MM.1S (cell line): ENCODE results near the gene GRIK4.

Experiments used
- DNase-seq: peaks from one replicate; pipeline ENCODE4 v3.0.0-alpha.2; 2015
- H2AFZ ChIP-seq: fragments of 300-600 bp; sonication (generic); 2 replicates; pipeline ENCODE4 v1.6.0; 2016; ENCODE audit warnings: antibody characterized with exemption, low read length
- H3F3A ChIP-seq: fragments of 300-600 bp; sonication (generic); 2 replicates; pipeline ENCODE4 v1.6.1; 2016; ENCODE audit warnings: mild to moderate bottlenecking, antibody characterized with exemption, low read length, moderate library complexity, mixed read lengths; ENCODE audit not compliant: insufficient read depth
- H3K27ac ChIP-seq: fragments of 300-600 bp; sonication (generic); 2 replicates; pipeline ENCODE4 v1.5.1; 2016; ENCODE audit warnings: mild to moderate bottlenecking, low read length
- H3K27me3 ChIP-seq: fragments of 300-600 bp; sonication (generic); replicated peaks from 2 replicates; pipeline ENCODE4 v1.6.0; 2016; ENCODE audit warnings: low read length; ENCODE audit not compliant: insufficient read depth
- H3K36me3 ChIP-seq: fragments of 300-600 bp; sonication (generic); replicated peaks from 2 replicates; pipeline ENCODE4 v1.6.1; 2016; ENCODE audit warnings: mild to moderate bottlenecking, low read length, mixed read lengths; ENCODE audit not compliant: insufficient read depth
- H3K4me1 ChIP-seq: fragments of 300-600 bp; sonication (generic); 2 replicates; pipeline ENCODE4 v1.6.1; 2016; ENCODE audit warnings: low read length, mixed read lengths
- H3K4me2 ChIP-seq: fragments of 300-600 bp; sonication (generic); 2 replicates; pipeline ENCODE4 v1.6.0; 2016; ENCODE audit warnings: low read depth, low read length
- H3K4me3 ChIP-seq: fragments of 300-600 bp; sonication (generic); 2 replicates; pipeline ENCODE4 v1.5.1; 2016; ENCODE audit warnings: low read length, mixed read lengths
- H3K79me2 ChIP-seq: fragments of 300-600 bp; sonication (generic); 2 replicates; pipeline ENCODE4 v1.6.1; 2016; ENCODE audit warnings: mixed run types, low read length, mixed read lengths
- H3K9ac ChIP-seq: fragments of 300-600 bp; sonication (generic); 2 replicates; pipeline ENCODE4 v1.6.1; 2016; ENCODE audit warnings: low read length, mixed read lengths
- H3K9me2 ChIP-seq: fragments of 300-600 bp; sonication (generic); replicated peaks from 2 replicates; pipeline ENCODE4 v1.6.1; 2016; ENCODE audit warnings: mild to moderate bottlenecking, low read length, mixed read lengths; ENCODE audit not compliant: insufficient read depth
- H3K9me3 ChIP-seq: fragments of 300-600 bp; sonication (generic); replicated peaks from 2 replicates; pipeline ENCODE4 v1.6.1; 2016; ENCODE audit warnings: mild to moderate bottlenecking, low read length, mixed read lengths; ENCODE audit not compliant: insufficient read depth
- H4K20me1 ChIP-seq: fragments of 300-600 bp; sonication (generic); 2 replicates; pipeline ENCODE4 v1.6.1; 2016; ENCODE audit warnings: mild to moderate bottlenecking, low read length, moderate library complexity, mixed read lengths; ENCODE audit not compliant: insufficient read depth
- EZH2 ChIP-seq: fragments of 300-600 bp; sonication (generic); optimal IDR thresholded peaks from 2 replicates; pipeline ENCODE3; 2017; ENCODE audit warnings: low read depth, mild to moderate bottlenecking, antibody characterized with exemption, low read length, mixed read lengths
- EZH2phosphoT487 ChIP-seq: fragments of 300-600 bp; sonication (generic); IDR thresholded peaks from 2 replicates; pipeline ENCODE4 v1.6.1; 2018; ENCODE audit warnings: antibody characterized with exemption, low read length
- TF ChIP-seq, protein P1 (sequence below): fragments of 300-600 bp; sonication (generic); IDR thresholded peaks from 2 replicates; pipeline ENCODE4 v1.5.1; 2016; ENCODE audit warnings: antibody characterized with exemption, low read length, mixed read lengths

Gene GRIK4

DNA sequence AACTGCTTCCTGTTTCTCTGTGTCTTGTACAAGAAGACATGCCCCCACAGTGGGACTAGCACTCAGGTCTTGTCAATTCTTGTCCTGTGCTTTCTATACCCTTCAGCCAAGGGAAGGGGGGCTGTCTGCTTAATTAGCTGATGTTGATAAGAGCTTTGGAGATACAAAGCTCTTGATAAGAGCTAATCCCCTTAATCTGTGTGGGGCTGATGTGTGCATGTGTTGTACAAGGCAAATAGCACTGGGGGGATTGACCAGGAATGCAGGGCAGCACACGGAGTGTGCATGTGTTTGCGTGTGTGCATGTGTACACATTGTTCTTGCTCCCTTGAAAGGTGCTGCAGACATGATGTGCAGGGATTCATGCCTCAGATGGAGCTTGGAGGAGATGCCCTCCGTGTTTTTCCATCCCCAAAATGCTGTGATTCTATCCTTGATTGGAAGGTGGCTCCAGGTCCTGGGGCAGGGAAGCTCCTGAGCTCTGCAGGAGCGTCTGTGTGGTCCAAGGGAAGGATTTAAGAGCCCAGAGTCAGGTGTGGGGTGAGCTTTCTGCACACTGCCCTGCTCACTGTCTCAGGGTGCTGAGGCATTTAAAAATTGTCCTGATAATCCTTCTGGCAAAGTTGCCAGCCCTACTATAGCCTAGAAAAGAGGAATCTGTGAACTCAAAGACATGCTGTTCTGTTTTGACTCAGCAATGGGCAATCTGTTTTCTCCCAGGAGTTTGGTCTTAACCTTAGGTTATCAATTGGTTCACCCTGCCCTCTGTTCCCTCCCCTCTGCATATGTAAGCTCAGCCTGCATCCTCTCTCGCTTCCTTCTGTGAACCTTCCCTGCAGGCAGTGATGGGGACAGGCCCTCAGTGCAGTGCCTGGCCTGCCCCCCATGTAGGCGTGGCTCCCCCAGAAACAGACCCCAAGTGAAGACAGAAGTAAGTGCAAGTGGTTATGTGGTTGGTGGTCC is 102.0 kb downstream of the GRIK4 start:
- Histone ChIP-seq H3K9ac (no peak overlapping the region), H3K4me3 (no peak overlapping the region; the same call in 1 of the 2 replicates), H3K36me3 (no peaks in the 10 kb centered on the region), H3K9me3 (no peaks in the 10 kb centered on the region), H3K4me2 (peak overlapping the region; percentile 55; the same call in 1 of the 2 replicates), H3K9me2 (no peaks in the 10 kb centered on the region), H3K27me3 (no peaks in the 10 kb centered on the region), H3F3A (no peaks in the 10 kb centered on the region; the same call in 1 of the 2 replicates), H2AFZ (peak overlapping the region; percentile 76), H3K79me2 (no peaks in the 10 kb centered on the region), H3K27ac (peak overlapping the region; percentile 22; the same call in 1 of the 2 replicates), H3K4me1 (peaks cover 14% of the 10 kb centered on the region), H4K20me1 (no peaks in the 10 kb centered on the region)
- TF ChIP-seq, protein P1, sequence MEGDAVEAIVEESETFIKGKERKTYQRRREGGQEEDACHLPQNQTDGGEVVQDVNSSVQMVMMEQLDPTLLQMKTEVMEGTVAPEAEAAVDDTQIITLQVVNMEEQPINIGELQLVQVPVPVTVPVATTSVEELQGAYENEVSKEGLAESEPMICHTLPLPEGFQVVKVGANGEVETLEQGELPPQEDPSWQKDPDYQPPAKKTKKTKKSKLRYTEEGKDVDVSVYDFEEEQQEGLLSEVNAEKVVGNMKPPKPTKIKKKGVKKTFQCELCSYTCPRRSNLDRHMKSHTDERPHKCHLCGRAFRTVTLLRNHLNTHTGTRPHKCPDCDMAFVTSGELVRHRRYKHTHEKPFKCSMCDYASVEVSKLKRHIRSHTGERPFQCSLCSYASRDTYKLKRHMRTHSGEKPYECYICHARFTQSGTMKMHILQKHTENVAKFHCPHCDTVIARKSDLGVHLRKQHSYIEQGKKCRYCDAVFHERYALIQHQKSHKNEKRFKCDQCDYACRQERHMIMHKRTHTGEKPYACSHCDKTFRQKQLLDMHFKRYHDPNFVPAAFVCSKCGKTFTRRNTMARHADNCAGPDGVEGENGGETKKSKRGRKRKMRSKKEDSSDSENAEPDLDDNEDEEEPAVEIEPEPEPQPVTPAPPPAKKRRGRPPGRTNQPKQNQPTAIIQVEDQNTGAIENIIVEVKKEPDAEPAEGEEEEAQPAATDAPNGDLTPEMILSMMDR = no peak
- TF ChIP-seq EZH2 (no peak), EZH2phosphoT487 (no peak)
- no peak for DNase-seq

DNA sequence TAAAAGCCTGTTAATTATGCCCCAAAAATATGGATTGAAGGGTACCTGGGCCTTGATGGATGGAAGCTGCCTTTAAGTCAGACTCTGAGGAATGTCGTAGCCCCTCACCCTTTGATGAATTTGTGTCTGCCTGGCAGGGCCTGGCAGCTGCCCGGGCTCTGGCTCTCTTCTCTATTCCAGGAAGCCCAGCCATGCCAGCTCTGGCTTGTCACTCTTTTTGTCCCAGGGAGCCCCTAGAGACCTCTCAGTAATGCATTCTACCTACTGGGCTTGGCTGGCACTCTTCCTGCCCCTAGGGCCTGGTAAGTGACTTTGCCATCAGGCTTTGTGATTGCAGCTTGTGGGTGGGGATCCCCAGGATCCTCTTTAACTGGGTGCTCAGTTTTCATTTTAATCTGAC is 103.8 kb downstream of the GRIK4 start:
- TF ChIP-seq EZH2 = no peak
- TF ChIP-seq, protein P1 = no peak
- no peak for TF ChIP-seq EZH2phosphoT487
- no peaks in the 10 kb centered on the region for H3K79me2 ChIP-seq
- H3K27me3 ChIP-seq = no peaks in the 10 kb centered on the region
- no peak overlapping the region for H3K9ac ChIP-seq
- no peaks in the 10 kb centered on the region for H3K9me2 ChIP-seq
- no peaks in the 10 kb centered on the region for H3K36me3 ChIP-seq
- no peak overlapping the region for H2AFZ ChIP-seq
- no peaks in the 10 kb centered on the region; the same call in 1 of the 2 replicates for H3F3A ChIP-seq
- H4K20me1 ChIP-seq = no peaks in the 10 kb centered on the region
- no peak for DNase-seq
- no peak overlapping the region for H3K4me3 ChIP-seq
- no peaks in the 10 kb centered on the region for H3K9me3 ChIP-seq
- H3K4me2 ChIP-seq = no peak overlapping the region
- H3K4me1 ChIP-seq = peaks cover 14% of the 10 kb centered on the region
- no peak overlapping the region for H3K27ac ChIP-seq

DNA sequence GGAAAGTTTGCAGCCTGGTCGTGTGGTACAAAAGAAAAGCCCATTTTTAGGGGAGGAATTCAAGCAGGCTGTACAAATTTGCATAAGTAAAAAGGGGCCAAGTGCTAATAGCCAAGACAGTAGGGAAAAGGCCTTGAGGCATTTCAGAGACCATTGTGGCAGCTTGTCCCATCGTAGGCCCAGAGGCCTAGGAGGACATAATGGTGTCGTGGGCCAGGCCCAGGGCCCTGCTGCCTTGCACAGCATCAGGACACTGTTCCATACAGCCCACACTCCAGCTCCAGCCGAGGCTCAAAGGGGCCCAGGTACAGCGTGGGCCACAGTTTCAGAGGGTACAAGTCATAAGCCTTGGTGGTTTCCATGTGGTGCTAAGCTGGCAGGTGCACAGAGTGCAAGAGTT is 106.9 kb downstream of the GRIK4 start:
- peaks cover 13% of the 10 kb centered on the region; the same call in 1 of the 2 replicates for H3F3A ChIP-seq
- TF ChIP-seq EZH2phosphoT487 (no peak), EZH2 (no peak)
- TF ChIP-seq, protein P1 = no peak
- H3K27me3 ChIP-seq = no peaks in the 10 kb centered on the region

More for the DNA sequence above, 106.9 kb downstream of the GRIK4 start:
- Histone ChIP-seq H3K9ac (no peak overlapping the region), H3K4me1 (peaks cover 23% of the 10 kb centered on the region), H3K79me2 (no peaks in the 10 kb centered on the region), H3K4me3 (no peak overlapping the region), H3K9me3 (no peaks in the 10 kb centered on the region), H2AFZ (no peak overlapping the region), H3K27ac (no peak overlapping the region), H3K36me3 (no peaks in the 10 kb centered on the region), H4K20me1 (no peaks in the 10 kb centered on the region), H3K9me2 (no peaks in the 10 kb centered on the region), H3K4me2 (no peak overlapping the region)
- no peak for DNase-seq
